Liver (tissue), 9 donors: ENCODE results near the gene GABRR1. TPM values are rescaled to one million over a fixed set of nuclear protein-coding genes. Genes with fewer than 3 reads are reported as not detected.

Experiments used
- DNase-seq: peaks from one replicate; pipeline ENCODE4 v3.0.0-alpha.2; 2017; ENCODE audit warnings: low spot score
- H3K27ac ChIP-seq, 2 donors: one replicate each; pipeline ENCODE4 v1.7.0; 2013; ENCODE audit warnings: inconsistent platforms in 2 of 2, low read length in 2 of 2, control low read depth in 1 of 2, low read depth in 1 of 2, mild to moderate bottlenecking in 1 of 2
- H3K27me3 ChIP-seq, 4 donors: one replicate each; pipeline versions ENCODE4 v1.6.1 to v1.7.0; 2013; ENCODE audit warnings: low read length in 3 of 4, inconsistent platforms in 1 of 4, mild to moderate bottlenecking in 1 of 4, moderate library complexity in 1 of 4; ENCODE audit not compliant: control insufficient read depth in 4 of 4, insufficient read depth in 4 of 4
- H3K36me3 ChIP-seq, 4 donors: one replicate each; pipeline versions ENCODE4 v1.6.1 to v1.7.0; 2013; ENCODE audit warnings: low read length in 3 of 4, mild to moderate bottlenecking in 3 of 4, low read depth in 1 of 4, moderate library complexity in 1 of 4; ENCODE audit not compliant: control insufficient read depth in 4 of 4, insufficient read depth in 3 of 4
- H3K4me1 ChIP-seq, 4 donors: one replicate each; pipeline versions ENCODE4 v1.6.1 to v1.7.0; 2013; ENCODE audit warnings: low read length in 3 of 4, mild to moderate bottlenecking in 3 of 4, moderate library complexity in 1 of 4; ENCODE audit not compliant: control insufficient read depth in 4 of 4, insufficient read depth in 4 of 4
- H3K4me3 ChIP-seq, 3 donors: one replicate each; pipeline versions ENCODE4 v1.6.1 to v1.7.0; 2013; ENCODE audit warnings: low read length in 3 of 3, control low read depth in 1 of 3, low read depth in 1 of 3, mild to moderate bottlenecking in 1 of 3
- H3K9ac ChIP-seq, 2 donors: one replicate each; pipeline ENCODE4 v1.7.0; 2013; ENCODE audit warnings: low read length in 2 of 2, mild to moderate bottlenecking in 2 of 2, moderate library complexity in 2 of 2, control low read depth in 1 of 2, low read depth in 1 of 2
- H3K9me3 ChIP-seq, 4 donors: one replicate each; pipeline versions ENCODE4 v1.6.1 to v1.7.0; 2013; ENCODE audit warnings: low read length in 3 of 4; ENCODE audit not compliant: control insufficient read depth in 4 of 4
- CTCF ChIP-seq: fragments of 150-350 bp; IDR thresholded peaks from 2 replicates; pipeline ENCODE4 v1.5.1; 2017; ENCODE audit warnings: improper control_type of control experiment, low read depth, low read length; ENCODE audit not compliant: missing input control
- RAD21 ChIP-seq, 2 donors: IDR thresholded peaks; 2 replicates each; pipeline ENCODE4 v1.6.1; 2016; ENCODE audit warnings: antibody characterized with exemption in 2 of 2, mild to moderate bottlenecking in 2 of 2
- RXRA ChIP-seq, 2 donors: IDR thresholded peaks; 2 replicates each; pipeline ENCODE4 v1.6.1; 2017 to 2018; ENCODE audit warnings: antibody characterized with exemption in 2 of 2, mild to moderate bottlenecking in 1 of 2
- SP1 ChIP-seq: IDR thresholded peaks from 2 replicates; pipeline ENCODE4 v1.6.1; 2018; ENCODE audit warnings: antibody characterized with exemption, mild to moderate bottlenecking
- TAF1 ChIP-seq: conservative IDR thresholded peaks from 2 replicates; pipeline ENCODE4 v1.6.1; 2016; ENCODE audit warnings: antibody characterized with exemption, mild to moderate bottlenecking
- YY1 ChIP-seq: IDR thresholded peaks from 2 replicates; pipeline ENCODE4 v1.6.1; 2016; ENCODE audit warnings: antibody characterized with exemption, mild to moderate bottlenecking
- WGBS: extraction: QIAGEN DNeasy Blood & Tissue Kit; methylation state at CpG from one replicate; pipeline ENCODE4 v1.1.7; 2013; 5-methylcytosine and 5-hydroxymethylcytosine counted together
- polyA plus RNA-seq, 2 donors: library from polyadenylated mRNA; stranded (reverse) in 1 of 2; unstranded in 1 of 2; fragments of 200-250 nt in 1 of 2; fragments of >200 nt in 1 of 2; fragmentation: Nextera tagmentation in 1 of 2; extraction: Ambion mirVana in 1 of 2; gene quantifications; one replicate each; pipeline versions ENCODE4 v1.2.1 to v1.2.3, GENCODE V29; 2013 to 2015
- total RNA-seq, 2 donors: library from RNA; depleted of rRNA; stranded (reverse); fragments of >200 nt; gene quantifications; one replicate each; pipeline ENCODE4 v1.2.3, GENCODE V29; 2014
- TF ChIP-seq, protein P1 (sequence below): IDR thresholded peaks from 2 replicates; pipeline ENCODE4 v1.6.1; 2016; ENCODE audit warnings: antibody characterized with exemption
- TF ChIP-seq, protein P2 (sequence below): IDR thresholded peaks from 2 replicates; pipeline ENCODE4 v1.6.1; 2016; ENCODE audit warnings: antibody characterized with exemption
- TF ChIP-seq, protein P3 (sequence below): IDR thresholded peaks from 2 replicates; pipeline ENCODE4 v1.6.1; 2016; ENCODE audit warnings: antibody characterized with exemption, mild to moderate bottlenecking
- donor health status: healthy.
- donor health status: healthy.
- donor health status: healthy.
- donor health status: healthy.
- donor health status: healthy.

The GABRR1 gene
- total and polyA plus RNA-seq, 4 donors: not detected

- WGBS: 90% methylated on average over 10 of the region's 10 CpGs
- no peak for TF ChIP-seq RAD21 (IDR thresholded peaks at IDR 0.05)
- TF ChIP-seq, protein P1, sequence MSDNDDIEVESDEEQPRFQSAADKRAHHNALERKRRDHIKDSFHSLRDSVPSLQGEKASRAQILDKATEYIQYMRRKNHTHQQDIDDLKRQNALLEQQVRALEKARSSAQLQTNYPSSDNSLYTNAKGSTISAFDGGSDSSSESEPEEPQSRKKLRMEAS: no peak
- TF ChIP-seq, protein P2, sequence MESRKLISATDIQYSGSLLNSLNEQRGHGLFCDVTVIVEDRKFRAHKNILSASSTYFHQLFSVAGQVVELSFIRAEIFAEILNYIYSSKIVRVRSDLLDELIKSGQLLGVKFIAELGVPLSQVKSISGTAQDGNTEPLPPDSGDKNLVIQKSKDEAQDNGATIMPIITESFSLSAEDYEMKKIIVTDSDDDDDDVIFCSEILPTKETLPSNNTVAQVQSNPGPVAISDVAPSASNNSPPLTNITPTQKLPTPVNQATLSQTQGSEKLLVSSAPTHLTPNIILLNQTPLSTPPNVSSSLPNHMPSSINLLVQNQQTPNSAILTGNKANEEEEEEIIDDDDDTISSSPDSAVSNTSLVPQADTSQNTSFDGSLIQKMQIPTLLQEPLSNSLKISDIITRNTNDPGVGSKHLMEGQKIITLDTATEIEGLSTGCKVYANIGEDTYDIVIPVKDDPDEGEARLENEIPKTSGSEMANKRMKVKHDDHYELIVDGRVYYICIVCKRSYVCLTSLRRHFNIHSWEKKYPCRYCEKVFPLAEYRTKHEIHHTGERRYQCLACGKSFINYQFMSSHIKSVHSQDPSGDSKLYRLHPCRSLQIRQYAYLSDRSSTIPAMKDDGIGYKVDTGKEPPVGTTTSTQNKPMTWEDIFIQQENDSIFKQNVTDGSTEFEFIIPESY: no peak
- no peaks in the 10 kb centered on the region for H3K27me3 ChIP-seq
- no peak overlapping the region for H3K27ac ChIP-seq
- H3K4me3 ChIP-seq: no peak overlapping the region
- H3K36me3 ChIP-seq: no peaks in the 10 kb centered on the region
- no peaks in the 10 kb centered on the region for H3K4me1 ChIP-seq
- no peaks in the 10 kb centered on the region for H3K9me3 ChIP-seq
- H3K9ac ChIP-seq: no peak overlapping the region
- DNase-seq: no peak
Measured at GRCh38 chr6:89251976-89252375, 34.8 kb upstream of the GABRR1 start.

- TF ChIP-seq CTCF: no peak
- TF ChIP-seq, protein P3, sequence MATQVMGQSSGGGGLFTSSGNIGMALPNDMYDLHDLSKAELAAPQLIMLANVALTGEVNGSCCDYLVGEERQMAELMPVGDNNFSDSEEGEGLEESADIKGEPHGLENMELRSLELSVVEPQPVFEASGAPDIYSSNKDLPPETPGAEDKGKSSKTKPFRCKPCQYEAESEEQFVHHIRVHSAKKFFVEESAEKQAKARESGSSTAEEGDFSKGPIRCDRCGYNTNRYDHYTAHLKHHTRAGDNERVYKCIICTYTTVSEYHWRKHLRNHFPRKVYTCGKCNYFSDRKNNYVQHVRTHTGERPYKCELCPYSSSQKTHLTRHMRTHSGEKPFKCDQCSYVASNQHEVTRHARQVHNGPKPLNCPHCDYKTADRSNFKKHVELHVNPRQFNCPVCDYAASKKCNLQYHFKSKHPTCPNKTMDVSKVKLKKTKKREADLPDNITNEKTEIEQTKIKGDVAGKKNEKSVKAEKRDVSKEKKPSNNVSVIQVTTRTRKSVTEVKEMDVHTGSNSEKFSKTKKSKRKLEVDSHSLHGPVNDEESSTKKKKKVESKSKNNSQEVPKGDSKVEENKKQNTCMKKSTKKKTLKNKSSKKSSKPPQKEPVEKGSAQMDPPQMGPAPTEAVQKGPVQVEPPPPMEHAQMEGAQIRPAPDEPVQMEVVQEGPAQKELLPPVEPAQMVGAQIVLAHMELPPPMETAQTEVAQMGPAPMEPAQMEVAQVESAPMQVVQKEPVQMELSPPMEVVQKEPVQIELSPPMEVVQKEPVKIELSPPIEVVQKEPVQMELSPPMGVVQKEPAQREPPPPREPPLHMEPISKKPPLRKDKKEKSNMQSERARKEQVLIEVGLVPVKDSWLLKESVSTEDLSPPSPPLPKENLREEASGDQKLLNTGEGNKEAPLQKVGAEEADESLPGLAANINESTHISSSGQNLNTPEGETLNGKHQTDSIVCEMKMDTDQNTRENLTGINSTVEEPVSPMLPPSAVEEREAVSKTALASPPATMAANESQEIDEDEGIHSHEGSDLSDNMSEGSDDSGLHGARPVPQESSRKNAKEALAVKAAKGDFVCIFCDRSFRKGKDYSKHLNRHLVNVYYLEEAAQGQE: no peak
- no peak for TF ChIP-seq YY1
- 93% methylated on average over 2 of the region's 2 CpGs for WGBS
- DNase-seq: no peak
Measured at GRCh38 chr6:89251170-89251569, 34.0 kb upstream of the GABRR1 start.

DNA sequence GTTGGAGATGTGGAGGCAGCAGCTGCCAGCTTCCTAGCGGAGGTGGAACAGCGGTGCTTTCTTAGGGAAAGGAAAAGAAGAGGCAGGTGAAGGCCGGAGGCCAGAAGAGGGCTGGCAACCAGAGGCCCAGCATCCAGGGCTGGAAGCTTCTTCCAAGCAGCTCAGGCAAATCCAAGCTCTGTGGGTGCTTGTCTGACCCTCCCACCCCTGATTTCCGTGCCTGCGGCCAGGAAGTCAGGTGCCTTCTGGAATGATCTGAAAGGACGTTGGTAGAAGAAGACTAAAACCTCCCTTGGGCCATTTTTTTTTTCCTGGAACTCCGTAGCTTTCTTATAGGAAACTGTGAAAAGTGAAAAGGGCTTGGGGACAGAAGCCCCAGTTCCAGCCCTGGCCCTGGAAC, 33.1 kb upstream of the GABRR1 start:
- Histone ChIP-seq H3K9me3 (no peaks in the 10 kb centered on the region), H3K36me3 (no peaks in the 10 kb centered on the region), H3K27ac (no peak overlapping the region), H3K9ac (no peak overlapping the region), H3K4me3 (no peak overlapping the region), H3K4me1 (no peaks in the 10 kb centered on the region), H3K27me3 (no peaks in the 10 kb centered on the region)
- TF ChIP-seq, protein P3: no peak
- TF ChIP-seq TAF1 (no peak), RXRA (IDR thresholded peaks at IDR 0.05) (no peak), YY1 (no peak), SP1 (no peak)
- TF ChIP-seq, protein P2: no peak
- no peak for DNase-seq
- 86% methylated on average over 7 of the region's 7 CpGs for WGBS

More at GRCh38 chr6:89251170-89251569, 34.0 kb upstream of the GABRR1 start:
- Histone ChIP-seq H3K9ac (no peak overlapping the region), H3K27ac (no peak overlapping the region), H3K4me3 (no peak overlapping the region), H3K4me1 (no peaks in the 10 kb centered on the region), H3K36me3 (no peaks in the 10 kb centered on the region), H3K27me3 (no peaks in the 10 kb centered on the region), H3K9me3 (no peaks in the 10 kb centered on the region)
